Stimulated activated CD4-positive, alpha-beta T cell treated with anti-CD3 and anti-CD28 coated beads, TNF-alpha, amount 100 ng/mL, for 4 hours (primary cell): ENCODE measurements around the gene DENND1B.

Experiments
- DNase-seq, 3 experiments: peaks; one replicate each; pipeline ENCODE4 v3.0.0-alpha.2; 2020; ENCODE audit warnings: low read depth in 3 of 3

The DENND1B gene, protein sequence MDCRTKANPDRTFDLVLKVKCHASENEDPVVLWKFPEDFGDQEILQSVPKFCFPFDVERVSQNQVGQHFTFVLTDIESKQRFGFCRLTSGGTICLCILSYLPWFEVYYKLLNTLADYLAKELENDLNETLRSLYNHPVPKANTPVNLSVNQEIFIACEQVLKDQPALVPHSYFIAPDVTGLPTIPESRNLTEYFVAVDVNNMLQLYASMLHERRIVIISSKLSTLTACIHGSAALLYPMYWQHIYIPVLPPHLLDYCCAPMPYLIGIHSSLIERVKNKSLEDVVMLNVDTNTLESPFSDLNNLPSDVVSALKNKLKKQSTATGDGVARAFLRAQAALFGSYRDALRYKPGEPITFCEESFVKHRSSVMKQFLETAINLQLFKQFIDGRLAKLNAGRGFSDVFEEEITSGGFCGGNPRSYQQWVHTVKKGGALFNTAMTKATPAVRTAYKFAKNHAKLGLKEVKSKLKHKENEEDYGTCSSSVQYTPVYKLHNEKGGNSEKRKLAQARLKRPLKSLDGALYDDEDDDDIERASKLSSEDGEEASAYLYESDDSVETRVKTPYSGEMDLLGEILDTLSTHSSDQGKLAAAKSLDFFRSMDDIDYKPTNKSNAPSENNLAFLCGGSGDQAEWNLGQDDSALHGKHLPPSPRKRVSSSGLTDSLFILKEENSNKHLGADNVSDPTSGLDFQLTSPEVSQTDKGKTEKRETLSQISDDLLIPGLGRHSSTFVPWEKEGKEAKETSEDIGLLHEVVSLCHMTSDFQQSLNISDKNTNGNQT

DNA sequence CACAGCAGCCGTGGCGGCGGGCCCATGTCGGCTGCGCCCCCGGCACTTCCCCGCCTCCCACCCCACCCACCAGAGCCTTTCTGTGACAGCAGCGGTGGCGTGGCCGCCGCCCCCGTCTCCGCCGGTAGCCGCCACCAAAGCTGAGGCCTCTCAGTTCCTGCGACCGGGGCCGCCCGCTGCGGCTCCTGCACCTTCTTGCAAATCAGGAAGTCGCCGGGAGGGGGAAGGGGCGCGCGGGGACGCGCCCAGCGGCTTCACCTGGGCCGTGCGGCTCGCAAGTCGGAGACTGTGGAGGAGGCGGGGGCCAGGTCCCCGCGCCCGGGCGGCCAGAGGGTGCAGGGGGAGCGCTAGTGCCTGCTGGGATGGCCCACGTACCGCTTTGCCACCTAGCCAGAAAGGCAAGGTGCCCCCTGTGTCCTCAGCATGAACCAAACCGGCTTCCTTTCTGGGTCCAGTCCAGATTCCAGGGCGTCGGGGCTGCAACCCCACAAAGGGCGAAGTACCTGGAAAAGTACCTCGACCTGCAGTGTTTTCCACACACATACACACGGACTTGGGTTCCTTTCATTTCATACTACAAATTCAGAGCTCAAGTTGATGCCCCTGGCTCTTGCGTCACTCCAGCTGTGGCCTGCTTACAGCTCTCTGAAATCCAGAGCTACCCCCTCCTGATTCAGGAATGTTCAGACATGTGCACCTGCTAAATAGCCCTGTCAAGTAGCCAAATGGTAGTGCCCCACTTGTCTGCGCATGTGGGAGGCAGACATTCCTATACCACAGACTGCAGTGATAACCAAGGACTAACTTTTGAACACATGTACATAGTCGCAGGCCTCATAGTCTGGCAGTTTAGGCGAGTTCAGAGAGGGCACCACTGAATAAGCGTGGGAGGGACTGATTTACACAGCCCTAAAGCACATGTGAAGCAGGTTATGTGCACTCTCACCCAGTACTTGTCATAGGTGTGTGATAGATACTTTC lies at the start of gene DENND1B:
Gene DENND1B (minus strand): TSS at position 199 of the 981 bp plus-strand sequence. CDS start 325 bp downstream, outside the sequence.
- peak; percentile 56 to 67 (median 64) for DNase-seq

DNA sequence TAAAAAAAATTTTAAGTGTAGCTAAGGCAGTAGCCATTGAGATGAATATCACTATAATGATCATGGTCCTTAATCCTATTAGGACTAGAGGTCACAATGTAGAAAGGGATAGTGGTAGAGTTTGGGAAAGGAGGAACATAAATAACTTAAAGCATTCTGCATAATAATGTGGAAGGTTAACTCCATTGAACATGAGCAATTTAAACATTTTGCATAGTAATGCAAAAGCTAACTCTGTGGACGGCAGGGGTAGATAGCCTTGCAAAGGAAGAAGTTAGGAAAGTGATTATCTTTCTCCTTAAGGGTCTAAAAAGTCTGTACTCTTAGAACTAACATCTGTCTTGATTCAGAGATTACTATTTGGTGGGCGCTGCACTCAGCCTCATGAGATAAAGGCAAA lies 39.0 kb upstream of the DENND1B start:
- no peak for DNase-seq

DNA sequence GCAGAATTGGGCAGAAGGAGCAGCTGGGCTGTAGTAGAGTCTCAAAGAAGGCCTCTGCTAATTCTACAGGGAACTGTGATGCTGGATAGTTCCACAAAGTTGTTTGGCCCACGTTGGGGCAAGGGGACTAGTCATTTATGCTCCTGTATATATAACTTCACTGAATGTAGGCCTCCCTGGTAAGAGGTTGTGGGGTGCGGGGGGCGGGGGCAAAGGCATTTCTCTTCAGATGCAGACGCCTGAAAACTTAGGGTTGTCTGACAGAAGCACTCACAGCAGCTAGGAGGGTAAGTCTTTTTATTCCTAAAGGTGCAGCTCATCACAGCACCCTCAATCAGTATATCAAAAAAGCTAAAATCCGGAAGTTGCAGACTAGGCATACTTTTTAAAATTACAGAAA lies 38.5 kb upstream of the DENND1B start:
- no peak for DNase-seq

DNA sequence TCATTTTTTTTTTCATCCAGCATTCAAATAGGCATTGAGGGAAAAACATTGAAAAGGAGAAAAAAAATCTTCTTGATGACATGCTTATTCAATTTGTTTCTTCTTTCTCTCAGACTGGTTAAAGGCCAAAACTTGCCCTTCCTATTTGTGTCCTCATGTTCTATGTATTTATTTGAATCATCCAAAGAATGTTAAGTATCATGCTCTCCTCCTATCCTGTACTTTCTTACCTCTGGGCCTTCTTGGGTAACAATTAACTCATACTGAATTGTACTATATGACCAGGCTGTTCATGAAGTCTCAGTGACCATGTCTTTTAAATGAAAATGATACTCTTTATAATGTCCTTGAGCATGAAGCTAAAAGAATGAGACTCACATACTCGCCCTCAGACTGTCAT lies 36.5 kb upstream of the DENND1B start:
- no peak for DNase-seq

DNA sequence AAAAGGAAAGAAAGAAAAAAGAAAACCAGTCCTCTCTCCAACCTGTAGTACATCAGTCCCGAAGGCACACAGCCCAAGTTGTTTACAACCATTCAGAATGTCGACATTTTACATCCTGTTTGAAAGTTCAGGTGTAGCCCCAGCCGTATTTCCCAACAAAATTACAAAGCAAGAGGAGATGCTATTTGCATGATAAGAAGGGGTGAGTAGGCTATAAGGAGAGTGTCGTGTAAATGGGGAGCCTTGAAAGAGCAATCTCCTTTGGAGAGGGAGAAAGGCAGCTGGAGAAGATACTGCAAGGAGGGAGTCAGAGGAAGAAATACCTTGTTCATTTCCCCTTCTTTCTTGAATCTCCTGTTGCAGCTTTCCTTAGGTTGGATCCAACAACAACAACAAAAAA lies 35.5 kb upstream of the DENND1B start:
- no peak for DNase-seq

DNA sequence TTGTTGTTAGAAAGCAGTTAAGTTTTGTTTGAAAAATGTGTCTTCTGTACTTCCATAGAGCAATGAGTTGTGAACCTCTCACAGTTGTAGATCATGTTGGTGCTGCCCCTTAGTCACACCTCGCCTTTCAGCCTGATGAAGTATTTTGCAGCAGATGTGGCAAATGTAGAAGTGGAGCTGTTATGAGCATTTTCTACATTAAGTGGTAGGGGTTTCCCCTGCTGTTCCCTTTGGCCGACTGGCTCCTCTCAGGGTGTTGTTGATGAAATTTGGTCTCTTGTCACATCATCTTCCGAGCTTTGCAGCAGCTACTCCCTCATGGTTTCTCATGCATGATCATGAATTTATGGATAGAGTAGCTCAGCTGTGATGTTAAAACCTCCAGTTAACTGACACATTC lies 33.6 kb upstream of the DENND1B start:
- DNase-seq = no peak

DNA sequence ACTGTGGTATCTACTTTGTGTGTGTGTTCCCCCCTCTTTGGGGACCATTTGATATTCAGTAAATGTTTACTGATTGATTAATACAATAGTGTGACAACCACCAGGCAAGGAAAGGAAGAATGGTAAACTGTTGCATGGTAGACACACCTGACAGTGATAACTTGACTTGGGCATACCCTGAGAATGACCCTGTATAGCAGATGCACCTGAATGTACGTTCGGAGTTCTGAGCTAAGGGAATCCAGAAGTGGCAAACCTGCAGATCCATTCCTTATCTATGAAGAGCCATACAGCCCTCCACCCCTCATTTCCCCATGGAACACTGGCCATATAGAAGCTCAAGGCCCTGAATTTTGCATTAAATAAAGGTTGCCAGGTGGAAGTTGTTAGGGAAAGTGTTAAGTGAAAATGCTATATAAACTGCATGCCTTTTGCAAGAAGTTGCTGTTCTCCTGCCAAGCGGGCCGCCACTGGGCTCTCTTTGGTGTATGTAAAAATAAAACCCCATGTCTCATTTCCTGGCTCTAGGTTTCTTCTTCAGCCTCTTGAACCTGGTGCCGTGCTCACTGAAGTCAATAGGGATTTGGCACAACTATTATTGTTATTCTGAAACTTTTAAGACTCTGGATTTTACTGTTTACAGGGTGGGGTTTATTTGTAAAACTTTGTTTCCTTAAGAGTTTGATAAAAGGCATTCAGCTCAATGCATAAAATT lies 32.6 kb upstream of the DENND1B start:
- DNase-seq = no peak

DNA sequence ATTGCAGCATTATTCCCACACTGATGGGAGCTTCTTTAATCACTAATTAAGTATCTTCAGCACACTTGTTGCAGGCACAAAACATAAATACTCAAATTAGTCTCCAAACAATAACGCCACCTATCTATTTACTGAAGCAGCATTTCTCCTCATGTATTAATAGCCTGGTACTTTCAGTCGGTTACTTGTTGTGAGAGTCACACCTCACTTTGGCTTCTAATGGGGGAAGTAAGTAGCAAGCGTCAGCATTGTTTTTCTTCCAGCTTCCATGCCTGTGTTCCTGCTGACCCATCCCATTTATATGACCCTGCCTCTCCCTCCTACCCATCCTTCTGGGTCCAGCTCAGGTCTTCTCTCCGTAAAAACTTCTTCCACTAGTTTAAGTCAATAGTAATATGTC lies 31.9 kb upstream of the DENND1B start:
- DNase-seq = no peak

DNA sequence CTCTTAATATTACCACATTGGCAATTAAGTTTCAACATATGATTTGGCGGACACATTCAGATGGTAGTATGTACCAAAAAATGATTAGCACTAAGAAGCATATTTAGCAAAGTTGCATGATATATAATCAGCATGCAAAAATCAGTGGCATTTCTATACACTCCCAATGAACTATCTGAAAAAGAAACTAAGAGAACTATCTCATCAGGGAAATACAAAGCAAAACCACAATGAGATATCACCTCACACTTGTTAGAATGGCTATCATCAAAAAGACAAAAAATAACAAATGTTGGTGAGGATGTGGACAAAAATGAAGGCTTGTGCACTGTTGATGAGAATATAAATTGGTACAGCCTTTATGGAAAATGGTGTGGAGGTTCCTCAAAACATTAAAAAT lies 31.4 kb upstream of the DENND1B start:
- no peak for DNase-seq

DNA sequence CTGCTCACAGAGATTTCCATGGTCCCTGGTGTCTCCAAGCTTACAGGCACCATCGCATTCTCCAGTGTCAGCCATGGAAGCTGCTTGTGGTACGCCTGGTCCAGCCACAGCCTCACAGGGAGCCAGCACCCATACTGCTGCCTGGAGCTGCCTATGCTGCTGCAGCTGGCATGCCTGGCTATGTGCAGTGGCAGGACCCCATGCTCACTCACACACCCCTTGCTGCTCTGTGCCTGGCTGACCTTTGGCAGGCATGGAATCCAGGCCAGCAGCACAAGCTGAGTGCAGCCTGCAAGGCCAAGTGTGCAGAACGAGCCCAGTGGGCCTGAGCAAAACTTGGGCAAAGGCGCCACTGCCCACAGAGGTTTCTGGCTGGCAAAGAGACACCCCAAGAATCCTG lies 26.4 kb upstream of the DENND1B start:
- no peak for DNase-seq

DNA sequence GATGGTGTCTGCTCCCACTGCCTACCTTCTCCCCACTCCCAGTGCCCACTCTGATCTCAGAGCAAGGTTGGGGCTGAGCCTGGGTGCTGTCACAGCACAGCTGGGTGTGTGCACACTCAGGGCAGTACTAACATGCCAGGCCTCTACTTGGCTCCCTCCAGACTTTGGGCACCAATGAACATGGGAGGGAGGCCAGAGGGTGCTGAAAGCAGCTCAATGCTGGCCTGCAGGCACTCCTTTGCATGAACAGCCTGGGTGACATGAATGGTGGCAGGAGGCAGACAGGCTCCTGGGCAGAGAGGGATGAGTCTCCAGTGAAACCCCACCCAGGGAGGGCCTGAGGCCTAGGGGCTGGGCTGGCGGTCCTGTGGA lies 25.8 kb upstream of the DENND1B start:
- no peak for DNase-seq

DNA sequence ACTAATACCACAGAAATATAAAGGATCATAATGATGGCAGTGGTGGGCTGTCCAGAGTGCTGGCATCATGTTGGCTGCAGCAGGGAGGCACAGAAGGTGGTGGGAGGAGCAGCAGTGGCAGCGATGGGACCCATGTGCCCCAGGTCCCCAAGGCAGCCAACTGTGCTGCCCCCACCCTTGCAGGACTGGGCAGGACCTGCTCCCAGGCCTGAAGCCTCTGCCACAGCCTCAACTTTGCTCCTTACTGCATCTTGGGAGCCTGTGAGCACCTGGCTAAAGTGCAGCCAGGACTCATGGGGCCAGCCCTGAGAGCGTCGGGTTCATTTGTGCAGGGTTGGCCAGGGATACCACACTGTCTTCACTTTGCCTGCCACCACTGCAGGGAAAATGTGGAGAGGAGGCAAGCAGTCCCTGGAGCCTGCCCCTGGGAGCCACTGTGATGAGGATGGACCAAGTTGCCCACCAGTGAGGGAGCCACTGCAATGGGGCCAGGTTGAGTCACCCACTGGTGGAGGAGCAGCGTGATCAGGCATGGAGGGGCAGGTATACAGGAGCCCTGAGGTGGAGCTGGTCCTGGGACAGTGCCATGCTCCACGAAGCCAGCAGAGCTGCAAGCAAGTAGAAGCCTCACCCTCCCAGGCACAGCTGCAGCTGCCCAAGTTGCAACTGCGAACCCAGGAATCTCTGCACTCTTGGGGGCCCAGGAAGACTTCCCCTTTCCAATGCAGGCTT lies 25.3 kb upstream of the DENND1B start:
- DNase-seq = no peak

DNA sequence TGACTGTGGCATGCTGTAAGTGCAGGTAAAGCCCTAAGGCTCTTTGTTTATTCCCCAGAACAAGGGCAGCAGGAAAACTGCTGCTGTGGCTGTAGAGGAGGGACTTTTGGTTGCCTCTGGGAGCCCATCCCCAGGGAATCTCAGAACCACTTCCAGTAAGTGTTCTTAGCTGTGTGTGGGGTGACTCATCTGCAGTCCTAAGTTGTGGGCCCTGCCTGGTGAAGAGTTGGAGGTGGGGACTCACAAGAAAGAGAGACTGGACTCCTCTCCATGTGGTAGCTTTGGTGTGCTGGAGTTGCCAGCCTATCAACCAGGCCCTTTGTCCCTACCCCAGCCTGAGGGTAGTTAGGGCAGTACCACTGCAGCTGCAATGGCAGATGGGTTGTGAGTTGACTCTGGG lies 24.0 kb upstream of the DENND1B start:
- DNase-seq = no peak

DNA sequence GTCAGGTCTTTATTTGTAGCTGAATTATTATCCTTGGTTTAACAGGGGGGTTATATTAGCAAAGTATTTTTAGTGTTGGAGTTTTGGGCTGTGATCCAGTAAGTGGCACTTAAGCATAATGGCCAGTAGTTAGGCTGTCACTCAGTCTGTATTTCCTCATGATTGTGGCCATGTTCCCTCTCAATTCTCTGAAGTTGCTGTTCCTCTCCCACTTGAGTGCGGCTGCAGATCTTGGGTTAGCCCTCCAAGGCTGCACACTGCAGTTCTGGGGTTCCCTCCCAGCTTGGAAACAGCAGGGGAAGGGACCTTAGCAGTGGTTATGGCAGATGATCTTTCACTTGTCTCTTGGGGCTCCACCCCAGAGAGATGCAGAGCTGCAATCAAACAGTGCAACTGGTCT lies 23.2 kb upstream of the DENND1B start:
- DNase-seq = no peak

DNA sequence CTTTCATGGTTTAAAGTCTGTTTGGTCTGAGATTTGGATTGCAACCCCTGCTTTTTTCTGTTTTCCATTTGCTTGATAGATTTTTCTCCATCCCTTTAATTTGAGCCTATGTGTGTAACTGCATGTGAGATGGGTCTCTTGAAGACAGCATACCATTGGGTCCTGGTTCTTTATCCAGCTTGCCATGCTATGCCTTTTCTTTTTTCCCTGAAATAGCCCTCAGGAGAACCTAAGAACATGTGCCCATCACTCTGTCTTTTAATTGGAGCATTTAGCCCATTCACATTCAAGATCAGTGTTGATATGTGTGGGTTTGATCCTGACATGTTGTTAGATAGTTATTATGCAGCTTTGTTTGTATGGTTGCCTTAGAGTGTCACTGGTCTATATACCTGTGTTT lies 21.7 kb upstream of the DENND1B start:
- no peak for DNase-seq

DNA sequence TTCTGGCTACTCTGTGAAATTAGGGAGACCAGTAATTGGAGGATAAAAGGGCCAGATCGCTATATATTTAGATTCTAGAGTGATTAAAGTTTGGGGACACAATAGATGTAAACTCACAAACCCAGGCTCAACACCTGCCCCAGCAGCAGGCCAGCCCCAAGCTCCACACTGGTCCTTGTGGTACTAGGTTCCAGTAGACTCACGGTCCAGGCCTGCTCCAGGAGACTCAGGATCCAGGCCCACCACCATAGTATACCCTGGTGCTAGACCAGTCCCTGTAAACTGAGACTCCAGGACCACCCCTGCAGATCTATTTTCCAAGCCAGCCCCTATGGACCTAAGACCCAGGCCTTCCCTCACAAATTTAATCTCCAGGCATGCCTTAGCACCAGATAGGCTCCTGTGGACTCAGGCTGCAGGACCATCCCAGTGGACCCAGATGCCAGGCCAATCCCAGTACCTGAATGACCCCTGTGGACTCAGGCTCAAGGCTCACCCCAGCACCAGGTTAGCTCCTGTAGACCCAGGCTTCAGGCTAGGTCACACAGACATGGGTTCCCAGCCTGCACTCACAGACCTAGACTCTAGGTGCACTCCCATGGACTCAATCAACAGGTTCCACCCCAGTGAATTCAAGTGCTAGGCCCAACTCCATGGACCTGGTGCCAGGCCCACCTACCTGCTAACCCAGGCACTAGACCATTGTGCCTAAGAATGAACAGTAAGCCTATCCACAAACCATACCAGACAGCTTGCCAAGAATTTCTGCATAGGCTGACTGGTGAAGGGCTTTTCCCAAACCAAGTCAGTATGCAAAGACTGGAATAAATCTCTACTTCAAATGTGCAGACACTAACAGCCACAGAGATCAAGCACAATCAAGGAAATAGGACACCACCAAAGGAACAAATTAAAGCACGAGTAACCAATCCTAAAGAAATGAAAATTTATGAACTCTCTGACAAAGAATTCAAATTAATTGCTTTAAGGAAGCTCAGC lies 13.8 kb upstream of the DENND1B start:
- DNase-seq = no peak

DNA sequence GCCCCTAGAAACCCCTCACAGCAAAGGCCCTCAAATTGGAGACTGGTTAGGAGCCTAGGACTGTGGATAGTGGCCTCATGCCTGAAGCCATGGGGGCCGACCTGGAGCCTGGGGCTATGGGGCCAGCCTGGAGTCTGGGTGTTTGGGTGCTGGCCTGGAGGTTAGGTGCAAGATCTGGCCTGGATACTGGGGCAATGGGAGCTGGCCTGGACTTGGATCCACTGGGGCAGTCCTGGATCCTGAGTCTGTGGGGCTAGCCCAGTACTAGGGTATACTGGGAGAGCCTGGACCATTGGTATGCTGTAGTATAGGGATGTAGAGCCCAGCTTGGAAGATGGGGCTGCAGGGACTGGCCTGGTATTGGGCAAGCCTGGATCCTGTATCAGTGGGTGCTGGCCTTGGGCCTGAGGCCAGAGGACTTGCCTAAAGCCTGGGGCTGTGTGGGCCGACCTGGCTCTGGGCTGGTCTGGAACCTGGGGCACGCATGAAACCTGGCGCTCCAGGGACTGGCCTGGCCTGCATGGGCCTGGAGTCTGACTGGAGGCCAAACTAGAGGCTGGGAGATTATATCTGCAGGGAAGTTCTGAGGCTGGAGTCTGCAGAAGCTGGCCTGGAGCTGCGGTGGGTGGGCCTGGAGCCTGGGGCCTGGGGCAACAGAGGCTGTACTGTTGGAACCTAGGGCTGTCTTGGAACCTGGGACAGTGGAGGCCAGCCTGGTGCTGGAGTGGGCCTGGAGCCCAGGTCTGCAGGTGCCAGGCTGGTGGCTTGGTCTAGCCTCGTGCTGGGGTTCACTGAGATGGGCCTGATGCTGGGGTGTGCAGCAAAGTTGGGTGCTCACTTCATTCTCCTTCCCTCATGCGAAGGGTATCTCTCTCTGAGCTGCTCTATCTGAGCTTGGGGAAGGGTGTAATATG lies 12.6 kb upstream of the DENND1B start:
- no peak for DNase-seq

DNA sequence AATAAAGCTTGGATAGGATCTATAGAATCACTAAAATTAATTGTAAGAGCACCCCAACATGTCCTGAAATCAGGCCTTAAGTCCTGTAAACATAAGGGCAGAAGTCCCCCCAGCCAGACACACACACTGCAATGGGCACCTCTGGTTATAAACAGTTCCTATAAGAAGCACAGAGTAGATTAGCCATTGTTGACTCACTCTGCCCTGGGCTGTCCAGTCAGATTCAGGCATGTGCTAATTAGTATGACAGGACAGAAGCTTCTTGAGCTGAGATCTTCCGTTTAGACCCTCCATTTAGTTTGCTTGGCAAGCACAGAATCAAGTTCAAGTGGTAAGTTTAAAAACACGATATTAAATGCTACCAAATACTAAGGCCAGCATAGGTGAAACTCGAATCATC lies 11.8 kb upstream of the DENND1B start:
- DNase-seq = no peak
